ENCODE data around the gene IQGAP2. TPM values are rescaled to one million over a fixed set of nuclear protein-coding genes. Genes with fewer than 3 reads are reported as not detected.

The IQGAP2 gene
- total RNA-seq, 1 experiment from 2014 or later: 13.4 TPM

GRCh38 chr5:76579166-76579937 lies 176.3 kb downstream of the IQGAP2 start:
- Mint-ChIP-seq H3K27me3 (ENCODE audit: unreplicated experiment) (no peaks in the 10 kb centered on the region), H3K27ac (ENCODE audit: unreplicated experiment) (no peak overlapping the region), H3K4me3 (ENCODE audit: low read depth, unreplicated experiment) (no peak overlapping the region), H3K9me3 (ENCODE audit: low read depth, unreplicated experiment) (no peaks in the 10 kb centered on the region), H3K4me1 (ENCODE audit: low read depth, unreplicated experiment) (no peaks in the 10 kb centered on the region), H3K36me3 (ENCODE audit: insufficient read depth, unreplicated experiment) (no peaks in the 10 kb centered on the region)
- BruUV-seq (replicated peaks): no TSS peak
- CTCF ChIA-PET: interaction anchor here (0.7 to 0.9 kb wide), 2 partner anchors 7 to 937 kb away, joined by 3 read pairs; no protein-coding TSS in a partner anchor
- DNase-seq: no peak
- intact Hi-C loops (cut with micrococcal nuclease; ENCODE audit: unreplicated experiment): no loop called here
- TF ChIP-seq, protein P1, sequence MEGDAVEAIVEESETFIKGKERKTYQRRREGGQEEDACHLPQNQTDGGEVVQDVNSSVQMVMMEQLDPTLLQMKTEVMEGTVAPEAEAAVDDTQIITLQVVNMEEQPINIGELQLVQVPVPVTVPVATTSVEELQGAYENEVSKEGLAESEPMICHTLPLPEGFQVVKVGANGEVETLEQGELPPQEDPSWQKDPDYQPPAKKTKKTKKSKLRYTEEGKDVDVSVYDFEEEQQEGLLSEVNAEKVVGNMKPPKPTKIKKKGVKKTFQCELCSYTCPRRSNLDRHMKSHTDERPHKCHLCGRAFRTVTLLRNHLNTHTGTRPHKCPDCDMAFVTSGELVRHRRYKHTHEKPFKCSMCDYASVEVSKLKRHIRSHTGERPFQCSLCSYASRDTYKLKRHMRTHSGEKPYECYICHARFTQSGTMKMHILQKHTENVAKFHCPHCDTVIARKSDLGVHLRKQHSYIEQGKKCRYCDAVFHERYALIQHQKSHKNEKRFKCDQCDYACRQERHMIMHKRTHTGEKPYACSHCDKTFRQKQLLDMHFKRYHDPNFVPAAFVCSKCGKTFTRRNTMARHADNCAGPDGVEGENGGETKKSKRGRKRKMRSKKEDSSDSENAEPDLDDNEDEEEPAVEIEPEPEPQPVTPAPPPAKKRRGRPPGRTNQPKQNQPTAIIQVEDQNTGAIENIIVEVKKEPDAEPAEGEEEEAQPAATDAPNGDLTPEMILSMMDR (IDR thresholded peaks at IDR 0.05; ENCODE audit: unreplicated experiment): no peak

- no peaks in the 10 kb centered on the region for H3K4me1 Mint-ChIP-seq (ENCODE audit: low read depth, unreplicated experiment)
- CTCF ChIA-PET: no interaction called here
- TF ChIP-seq, protein P1 (IDR thresholded peaks at IDR 0.05; ENCODE audit: unreplicated experiment): no peak
- no peaks in the 10 kb centered on the region for H3K9me3 Mint-ChIP-seq (ENCODE audit: low read depth, unreplicated experiment)
- no TSS peak for BruUV-seq (replicated peaks)
- H3K36me3 Mint-ChIP-seq (ENCODE audit: insufficient read depth, unreplicated experiment): no peaks in the 10 kb centered on the region
- no peak overlapping the region for H3K4me3 Mint-ChIP-seq (ENCODE audit: low read depth, unreplicated experiment)
- intact Hi-C loops (cut with micrococcal nuclease; ENCODE audit: unreplicated experiment): no loop called here
- DNase-seq: no peak
- H3K27ac Mint-ChIP-seq (ENCODE audit: unreplicated experiment): no peak overlapping the region
- no peaks in the 10 kb centered on the region for H3K27me3 Mint-ChIP-seq (ENCODE audit: unreplicated experiment)
These were observed 177.9 kb downstream of the IQGAP2 start for GRCh38 chr5:76580981-76581380.

DNA sequence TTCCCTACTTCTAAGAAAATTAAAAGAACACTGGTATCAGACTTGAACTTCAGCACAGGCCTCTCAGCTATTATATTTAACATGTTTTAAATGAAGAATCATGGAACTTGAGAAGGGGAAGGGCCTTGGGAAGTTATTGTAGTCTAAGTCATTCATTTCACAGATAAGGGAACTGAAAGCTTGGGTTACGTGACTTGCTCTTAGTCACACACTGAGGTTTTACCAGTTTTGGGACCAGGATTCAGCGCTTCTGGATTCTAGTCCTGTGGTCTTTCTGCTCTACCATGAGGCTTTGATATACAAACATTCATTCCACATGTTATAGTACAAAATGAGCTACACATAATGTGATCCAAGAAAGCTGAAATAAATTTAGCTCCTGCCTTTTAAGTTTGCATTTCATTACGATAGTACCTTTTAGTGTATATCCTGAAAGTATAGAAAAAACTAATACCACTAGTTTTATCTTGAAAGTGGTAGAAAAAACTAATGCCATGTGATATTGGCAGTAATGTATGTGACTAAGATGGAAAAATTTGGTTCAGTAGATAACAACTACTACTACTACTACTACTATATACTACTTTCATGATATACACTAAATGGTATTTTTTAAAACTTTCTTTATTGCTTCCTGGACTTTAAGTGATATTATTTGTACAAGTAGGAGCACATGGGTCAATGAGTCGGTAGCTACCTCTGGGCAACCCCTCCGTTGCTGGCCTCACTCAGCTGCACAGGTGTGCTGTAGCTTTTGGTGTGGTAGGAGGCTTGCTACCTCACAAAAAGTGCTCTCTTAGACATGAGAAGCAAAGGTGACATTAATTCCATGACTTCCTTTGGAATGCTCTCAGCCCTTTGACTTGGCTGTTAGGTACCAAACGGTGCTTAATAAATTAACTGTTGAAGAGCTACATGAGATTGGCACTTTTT lies 179.4 kb downstream of the IQGAP2 start:
- Mint-ChIP-seq H3K27ac (ENCODE audit: unreplicated experiment) (no peak overlapping the region), H3K36me3 (ENCODE audit: insufficient read depth, unreplicated experiment) (no peaks in the 10 kb centered on the region), H3K4me1 (ENCODE audit: low read depth, unreplicated experiment) (no peaks in the 10 kb centered on the region), H3K4me3 (ENCODE audit: low read depth, unreplicated experiment) (no peak overlapping the region), H3K27me3 (ENCODE audit: unreplicated experiment) (no peaks in the 10 kb centered on the region), H3K9me3 (ENCODE audit: low read depth, unreplicated experiment) (no peaks in the 10 kb centered on the region)
- no TSS peak for BruUV-seq (replicated peaks)
- DNase-seq: no peak
- TF ChIP-seq, protein P1 (IDR thresholded peaks at IDR 0.05; ENCODE audit: unreplicated experiment): no peak
- CTCF ChIA-PET: interaction anchor here (0.6 to 1.8 kb wide), 16 partner anchors 18 to 1030 kb away, joined by 3 to 11 read pairs (median 4); partner anchors contain the start of gene IQGAP2
- intact Hi-C loops (cut with micrococcal nuclease; ENCODE audit: unreplicated experiment): loop anchor here (1.0 to 2.0 kb wide), 3 partner anchors 38 to 244 kb away; no protein-coding TSS in a partner anchor

Data from Calu3 (cell line).